ENCODE data around the gene HECW1. TPM values are rescaled to one million over a fixed set of nuclear protein-coding genes. Genes with fewer than 3 reads are reported as not detected.

Gene HECW1
- total RNA-seq, 3 donors from 2014 or later = 0.76 to 1.6 (median 1.2) TPM

DNA sequence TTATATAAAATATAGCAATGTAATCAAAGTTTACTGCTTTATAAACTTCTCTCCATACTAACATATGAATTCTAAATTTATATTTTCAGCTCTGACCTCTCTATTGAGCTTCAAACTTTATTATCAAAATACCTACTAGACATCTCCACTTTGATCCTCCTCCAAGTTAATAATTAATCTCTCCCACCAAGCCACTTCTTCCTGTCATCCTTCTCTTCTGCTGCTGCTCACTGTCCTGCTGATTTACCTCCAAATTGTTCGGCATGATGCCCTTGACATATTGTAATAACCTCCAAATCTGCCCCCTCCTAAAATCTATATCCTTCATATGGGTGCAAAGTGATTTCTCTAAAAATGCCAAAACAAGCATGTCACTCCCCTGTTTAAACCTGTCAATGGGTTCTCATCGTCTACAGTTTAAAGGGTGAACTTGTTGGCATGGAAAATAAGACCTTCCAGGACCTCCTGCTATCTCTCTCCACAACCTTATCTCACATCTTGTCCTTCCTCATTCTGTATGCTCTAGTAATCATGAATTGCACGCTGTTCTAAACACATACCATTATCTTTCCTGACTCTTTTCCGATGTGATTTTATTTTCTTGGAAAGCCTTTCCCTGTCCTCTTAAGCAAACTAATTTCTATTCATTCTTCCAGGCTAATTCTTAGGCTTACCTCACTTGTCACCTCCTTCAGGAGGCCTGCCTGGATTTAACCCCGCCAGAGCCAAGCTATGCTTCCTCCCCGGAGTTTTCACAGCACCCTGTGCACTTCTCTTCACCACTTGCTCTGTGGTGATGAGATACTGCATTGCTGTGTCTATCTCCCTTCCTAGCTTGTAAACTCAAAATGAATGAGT is 418.3 kb downstream of the HECW1 start:
- Histone ChIP-seq H3K4me3 (no peak overlapping the region), H3K9me3 (no peaks in the 10 kb centered on the region), H3K36me3 (ENCODE audit: low read depth) (no peaks in the 10 kb centered on the region), H3K4me1 (ENCODE audit: low read depth) (no peaks in the 10 kb centered on the region)
- TF ChIP-seq, protein P1, sequence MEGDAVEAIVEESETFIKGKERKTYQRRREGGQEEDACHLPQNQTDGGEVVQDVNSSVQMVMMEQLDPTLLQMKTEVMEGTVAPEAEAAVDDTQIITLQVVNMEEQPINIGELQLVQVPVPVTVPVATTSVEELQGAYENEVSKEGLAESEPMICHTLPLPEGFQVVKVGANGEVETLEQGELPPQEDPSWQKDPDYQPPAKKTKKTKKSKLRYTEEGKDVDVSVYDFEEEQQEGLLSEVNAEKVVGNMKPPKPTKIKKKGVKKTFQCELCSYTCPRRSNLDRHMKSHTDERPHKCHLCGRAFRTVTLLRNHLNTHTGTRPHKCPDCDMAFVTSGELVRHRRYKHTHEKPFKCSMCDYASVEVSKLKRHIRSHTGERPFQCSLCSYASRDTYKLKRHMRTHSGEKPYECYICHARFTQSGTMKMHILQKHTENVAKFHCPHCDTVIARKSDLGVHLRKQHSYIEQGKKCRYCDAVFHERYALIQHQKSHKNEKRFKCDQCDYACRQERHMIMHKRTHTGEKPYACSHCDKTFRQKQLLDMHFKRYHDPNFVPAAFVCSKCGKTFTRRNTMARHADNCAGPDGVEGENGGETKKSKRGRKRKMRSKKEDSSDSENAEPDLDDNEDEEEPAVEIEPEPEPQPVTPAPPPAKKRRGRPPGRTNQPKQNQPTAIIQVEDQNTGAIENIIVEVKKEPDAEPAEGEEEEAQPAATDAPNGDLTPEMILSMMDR (IDR thresholded peaks at IDR 0.05) = no peak
- DNase-seq = no peak
- intact Hi-C loops (cut with DNase I, micrococcal nuclease) = no loop called here
- ATAC-seq = no peak

DNA sequence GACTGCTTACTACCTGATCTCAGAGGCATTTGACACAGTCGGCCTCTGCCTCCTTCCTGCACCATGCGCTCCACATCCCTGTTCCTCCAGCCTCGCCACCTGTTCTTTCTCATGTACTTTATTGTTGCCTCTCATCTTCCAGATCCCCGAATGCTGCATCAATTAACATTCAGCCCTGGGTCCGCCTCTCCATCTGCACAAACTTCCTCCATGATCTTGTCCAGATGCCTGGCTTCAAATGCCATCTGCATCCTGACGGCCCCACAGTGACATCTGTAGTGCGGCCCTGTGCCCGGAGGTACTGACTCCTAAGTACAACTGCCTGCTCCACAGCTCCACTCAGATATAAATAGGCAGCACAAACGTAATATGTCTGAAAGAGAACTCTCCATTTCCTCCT is 419.3 kb downstream of the HECW1 start:
- TF ChIP-seq, protein P1 (IDR thresholded peaks at IDR 0.05) = no peak
- intact Hi-C loops (cut with DNase I, micrococcal nuclease) = no loop called here
- DNase-seq = no peak
- Histone ChIP-seq H3K4me3 (no peak overlapping the region), H3K4me1 (ENCODE audit: low read depth) (no peaks in the 10 kb centered on the region), H3K36me3 (ENCODE audit: low read depth) (no peaks in the 10 kb centered on the region), H3K9me3 (no peaks in the 10 kb centered on the region)
- no peak for ATAC-seq

DNA sequence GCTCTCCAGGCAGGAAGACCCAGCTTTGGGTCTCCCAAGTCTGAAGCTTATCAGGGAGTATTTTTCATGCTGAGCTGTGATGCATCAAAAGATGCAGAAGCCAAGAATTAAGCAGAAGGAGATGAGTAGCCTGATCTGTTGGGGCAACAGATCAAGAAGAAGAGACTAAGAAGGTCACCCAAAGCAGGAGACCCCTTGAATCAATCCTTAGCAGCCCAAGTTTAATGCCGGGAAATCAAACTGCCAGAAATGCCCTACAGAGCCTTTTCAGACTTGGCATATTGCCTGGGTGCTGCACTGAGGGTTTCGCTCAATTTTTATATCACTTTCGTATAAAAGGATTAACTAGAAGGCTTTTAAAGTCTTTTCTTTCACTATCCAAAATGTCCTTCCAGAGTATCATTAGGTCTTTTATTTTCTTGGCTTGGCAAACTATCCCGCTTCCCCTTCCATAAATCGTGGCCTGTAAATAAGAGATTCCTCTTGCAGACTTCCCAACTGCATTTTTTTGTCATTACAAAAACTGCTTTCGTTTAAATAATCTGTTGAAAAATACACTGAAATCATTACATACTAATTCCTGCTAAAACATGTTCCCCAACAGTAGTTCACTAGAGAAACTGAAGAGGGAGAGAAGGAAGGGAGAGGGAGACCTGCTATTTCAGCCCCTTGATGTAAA is 421.5 kb downstream of the HECW1 start:
- intact Hi-C loops (cut with DNase I, micrococcal nuclease) = no loop called here
- H3K9me3 ChIP-seq = no peaks in the 10 kb centered on the region
- no peak overlapping the region for H3K4me3 ChIP-seq
- H3K4me1 ChIP-seq (ENCODE audit: low read depth) = no peaks in the 10 kb centered on the region
- ATAC-seq (no peak), DNase-seq (no peak)
- H3K36me3 ChIP-seq (ENCODE audit: low read depth) = no peaks in the 10 kb centered on the region
- TF ChIP-seq, protein P1 (IDR thresholded peaks at IDR 0.05) = no peak

DNA sequence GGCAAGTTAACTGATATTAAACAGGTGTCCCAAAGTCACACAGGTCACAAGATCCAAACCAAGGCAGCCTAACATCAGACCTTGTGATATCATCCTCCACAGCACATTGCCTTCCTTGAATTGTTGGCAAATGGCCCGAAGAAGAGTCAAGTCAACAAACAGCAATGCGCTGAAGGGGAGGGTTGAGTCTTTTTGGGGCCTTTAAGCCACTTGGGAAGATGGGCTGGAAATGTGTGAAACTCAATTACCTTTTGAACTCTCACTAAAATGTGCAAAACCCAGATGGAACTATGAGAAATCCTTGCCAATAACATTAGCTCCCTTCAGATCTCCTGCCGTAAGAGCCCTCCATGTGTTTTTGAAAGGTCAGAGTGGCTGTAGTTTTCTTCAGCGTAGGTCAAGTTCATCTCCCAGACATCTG is 422.6 kb downstream of the HECW1 start:
- no peaks in the 10 kb centered on the region for H3K4me1 ChIP-seq (ENCODE audit: low read depth)
- TF ChIP-seq, protein P1 (IDR thresholded peaks at IDR 0.05) = no peak
- no peak overlapping the region for H3K4me3 ChIP-seq
- no peaks in the 10 kb centered on the region for H3K36me3 ChIP-seq (ENCODE audit: low read depth)
- ATAC-seq (no peak), DNase-seq (no peak)
- no peaks in the 10 kb centered on the region for H3K9me3 ChIP-seq
- intact Hi-C loops (cut with DNase I, micrococcal nuclease) = no loop called here

DNA sequence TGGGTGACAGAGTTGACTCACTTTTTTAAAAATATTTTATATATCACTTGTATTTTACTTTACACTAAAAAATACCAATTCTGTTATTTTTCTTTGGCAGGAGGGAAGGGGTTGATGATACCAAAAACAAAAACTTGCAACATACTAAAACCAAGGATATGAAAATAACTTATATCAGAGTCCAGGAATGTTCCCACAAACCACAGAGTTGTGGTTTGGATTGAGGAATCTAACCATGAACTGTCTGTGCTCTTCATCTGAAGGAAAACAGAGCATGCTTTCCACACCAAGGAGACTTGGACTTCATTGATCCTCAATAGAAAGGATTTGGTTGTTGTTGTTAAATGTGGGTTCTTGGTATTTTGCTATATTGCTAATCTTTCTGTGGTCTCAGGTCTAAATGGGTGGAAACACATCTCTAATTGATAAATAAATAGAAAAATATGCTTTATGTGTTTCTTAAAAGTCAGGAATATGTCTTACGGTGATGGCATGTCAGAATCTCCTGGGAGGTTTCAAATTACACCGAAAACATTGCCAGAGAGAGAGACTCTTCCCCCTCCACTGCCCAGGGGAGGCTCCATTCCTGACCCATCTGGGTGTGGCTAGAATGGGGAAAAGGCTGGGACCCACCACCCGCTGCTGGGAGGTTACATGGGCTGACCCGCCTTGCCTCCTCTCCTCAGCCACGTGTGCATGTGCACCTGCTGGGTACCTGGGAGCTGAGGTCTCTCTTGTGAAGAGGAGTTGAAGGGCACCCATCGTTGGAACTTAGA is 423.6 kb downstream of the HECW1 start:
- no peak overlapping the region for H3K4me3 ChIP-seq
- H3K4me1 ChIP-seq (ENCODE audit: low read depth) = no peaks in the 10 kb centered on the region
- ATAC-seq = no peak
- TF ChIP-seq, protein P1 (IDR thresholded peaks at IDR 0.05) = no peak
- intact Hi-C loops (cut with DNase I, micrococcal nuclease) = no loop called here
- no peak for DNase-seq
- H3K36me3 ChIP-seq (ENCODE audit: low read depth) = no peaks in the 10 kb centered on the region
- H3K9me3 ChIP-seq = no peaks in the 10 kb centered on the region
